CD4-positive, alpha-beta memory T cell (primary cell): ENCODE data around the gene TGFBR1. TPM values are rescaled to one million over a fixed set of nuclear protein-coding genes. Genes with fewer than 3 reads are reported as not detected.

ENCODE experiments used
- CTCF ChIA-PET: fragments of 350-600 bp; sonication (Branson Sonifier 250); formaldehyde crosslinking; loops from one replicate; lab custom pipeline; 2021; ENCODE audit warnings: inconsistent platforms; ENCODE audit not compliant: partially characterized antibody; lab: Charles Lee
- POLR2A ChIA-PET: fragments of 350-600 bp; sonication (Branson Sonifier 250); formaldehyde crosslinking; loops from one replicate; lab custom pipeline; 2021; ENCODE audit not compliant: partially characterized antibody; lab: Charles Lee
- DNase-seq, 5 donors: peaks; one replicate each; pipeline versions ENCODE4 v3.0.0 to v3.0.0-alpha.2; 2020 to 2022; ENCODE audit warnings: mixed read lengths in 1 of 5
- H3K27ac ChIP-seq: one replicate; pipeline ENCODE4 v1.7.0; 2013; ENCODE audit warnings: low read depth, low read length
- H3K27me3 ChIP-seq: 2 replicates; pipeline ENCODE4 v1.7.0; 2013; ENCODE audit warnings: mild to moderate bottlenecking, low read length, moderate library complexity; ENCODE audit not compliant: insufficient read depth
- H3K36me3 ChIP-seq: 2 replicates; pipeline ENCODE4 v1.7.0; 2013; ENCODE audit warnings: mild to moderate bottlenecking, low read length, moderate library complexity; ENCODE audit not compliant: insufficient read depth
- H3K4me1 ChIP-seq: 2 replicates; pipeline ENCODE4 v1.7.0; 2013; ENCODE audit warnings: mild to moderate bottlenecking, low read length, moderate library complexity; ENCODE audit not compliant: insufficient read depth
- H3K4me3 ChIP-seq, 2 donors: one replicate each; pipeline ENCODE4 v1.7.0; 2013; ENCODE audit warnings: low read length in 2 of 2, mild to moderate bottlenecking in 1 of 2
- H3K9me3 ChIP-seq, 2 donors: one replicate each; pipeline ENCODE4 v1.7.0; 2013; ENCODE audit warnings: low read length in 2 of 2, control low read depth in 1 of 2; ENCODE audit not compliant: control insufficient read depth in 1 of 2
- H3K27ac Mint-ChIP-seq, 7 donors: one replicate each; pipeline ENCODE4 v1.8.0; 2020 to 2021; ENCODE audit warnings: mixed read lengths in 7 of 7, mild to moderate bottlenecking in 6 of 7, inconsistent platforms in 3 of 7, moderate library complexity in 3 of 7
- H3K27me3 Mint-ChIP-seq, 2 donors: one replicate each; pipeline ENCODE4 v1.8.0; 2020 to 2021; ENCODE audit warnings: mixed read lengths in 2 of 2
- H3K36me3 Mint-ChIP-seq, 2 donors: one replicate each; pipeline ENCODE4 v1.8.0; 2020 to 2021; ENCODE audit warnings: mixed read lengths in 2 of 2, inconsistent platforms in 1 of 2, mild to moderate bottlenecking in 1 of 2
- H3K4me1 Mint-ChIP-seq, 4 donors: one replicate each; pipeline ENCODE4 v1.8.0; 2020 to 2021; ENCODE audit warnings: mixed read lengths in 4 of 4, mild to moderate bottlenecking in 1 of 4
- H3K4me3 Mint-ChIP-seq, 8 donors: one replicate each; pipeline ENCODE4 v1.8.0; 2020 to 2021; ENCODE audit warnings: mixed read lengths in 8 of 8, mild to moderate bottlenecking in 7 of 8, moderate library complexity in 6 of 8, inconsistent platforms in 3 of 8
- H3K9me3 Mint-ChIP-seq, 8 donors: one replicate each; pipeline ENCODE4 v1.8.0; 2020 to 2021; ENCODE audit warnings: mixed read lengths in 8 of 8, mild to moderate bottlenecking in 5 of 8, inconsistent platforms in 3 of 8, moderate library complexity in 1 of 8
- intact Hi-C: fragments of 100-400 bp; cut with micrococcal nuclease; formaldehyde crosslinking; loops from one replicate; pipeline ENCODE4 v1.15.1; 2023
- polyA plus RNA-seq, 2 donors: library from polyadenylated mRNA; unstranded; fragments of 300-500 nt; fragmentation: Illumina TruSeq; gene quantifications; one replicate each; pipeline ENCODE4 v1.2.3, GENCODE V29; 2021
- total RNA-seq, 2 experiments: library from RNA; stranded (reverse); gene quantifications; one replicate each; pipeline ENCODE4 v1.2.3, GENCODE V29; 2021

Gene TGFBR1
- total and polyA plus RNA-seq, 4 experiments from 2014 or later = 19.1 to 27.4 (median 23.9) TPM

DNA sequence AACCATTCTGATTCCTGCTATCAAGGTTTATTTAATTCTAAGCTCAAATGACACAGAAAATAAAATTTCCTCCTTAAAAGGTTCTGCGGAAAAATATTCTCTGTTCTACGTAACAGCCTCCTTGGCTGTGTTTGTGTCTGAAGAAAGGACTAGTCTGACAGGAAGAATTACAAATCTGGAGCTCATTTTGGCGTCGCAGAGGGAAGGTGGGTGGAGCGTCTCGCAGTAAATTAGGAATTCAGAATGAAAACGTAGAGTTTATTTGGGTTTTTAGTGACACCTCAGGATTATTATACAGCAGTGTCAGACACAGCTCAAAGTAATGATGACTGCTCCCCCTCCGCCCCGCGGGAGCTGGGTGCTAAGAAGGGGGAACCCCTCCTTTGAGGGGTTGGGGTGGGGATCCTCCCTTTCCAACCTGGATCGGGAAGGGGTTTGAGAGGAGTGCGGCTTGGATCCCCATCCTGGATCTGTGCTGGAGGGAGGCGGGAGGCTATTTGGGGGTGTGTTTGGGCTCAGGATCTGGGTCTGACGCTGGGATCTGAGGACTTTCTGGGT lies 933 bp upstream of the TGFBR1 start:
- Mint-ChIP-seq H3K27ac (peak overlapping the region; percentile 87 to 95 (median 92)), H3K4me3 (peak overlapping the region; percentile 82 to 96 (median 88)), H3K36me3 (peaks cover 0 to 8% of the 10 kb centered on the region in 2 donors), H3K9me3 (peaks cover 0 to 9% (median under 1%) of the 10 kb centered on the region in 8 donors), H3K27me3 (no peaks in the 10 kb centered on the region), H3K4me1 (peaks cover 45 to 65% (median 57%) of the 10 kb centered on the region in 4 donors)
- no peak for DNase-seq
- Histone ChIP-seq H3K36me3 (no peaks in the 10 kb centered on the region), H3K4me1 (peaks cover 55% of the 10 kb centered on the region), H3K27me3 (no peaks in the 10 kb centered on the region), H3K9me3 (no peaks in the 10 kb centered on the region), H3K4me3 (peak overlapping the region; percentile 40 to 62), H3K27ac (peak overlapping the region; percentile 45)
- POLR2A ChIA-PET = interaction anchor here (0.7 to 7.9 kb wide), 20 partner anchors 10 to 104 kb away, joined by 3 to 82 read pairs (median 6); no protein-coding TSS in a partner anchor
- intact Hi-C loops = loop anchor here (1.0 to 5.0 kb wide), 6 partner anchors 9 to 119 kb away; partner anchors contain the start of gene SEC61B
- CTCF ChIA-PET = interaction anchor here (0.6 to 4.8 kb wide), 17 partner anchors 9 to 297 kb away, joined by 3 to 71 read pairs (median 5); no protein-coding TSS in a partner anchor

- DNase-seq = peak; percentile 22 to 48 (median 34)
- H3K9me3 Mint-ChIP-seq = peaks cover 0 to 3% (median 0%) of the 10 kb centered on the region in 8 donors
- CTCF ChIA-PET = interaction anchor here (0.8 to 4.8 kb wide), 15 partner anchors 8 to 106 kb away, joined by 3 to 71 read pairs (median 4); no protein-coding TSS in a partner anchor
- H3K4me3 Mint-ChIP-seq = peak overlapping the region; percentile 81 to 91 (median 88)
- peak overlapping the region; percentile 76 to 93 (median 86) for H3K27ac Mint-ChIP-seq
- H3K27me3 Mint-ChIP-seq = no peaks in the 10 kb centered on the region
- Histone ChIP-seq H3K36me3 (no peaks in the 10 kb centered on the region), H3K4me3 (peak overlapping the region; percentile 39 to 62), H3K27me3 (no peaks in the 10 kb centered on the region), H3K9me3 (no peaks in the 10 kb centered on the region), H3K27ac (peak overlapping the region; percentile 70), H3K4me1 (peaks cover 60% of the 10 kb centered on the region)
- intact Hi-C loops = loop anchor here (1.0 to 2.0 kb wide), 3 partner anchors 29 to 117 kb away; partner anchors contain the start of gene SEC61B
- POLR2A ChIA-PET = interaction anchor here (0.7 to 7.9 kb wide), 20 partner anchors 8 to 99 kb away, joined by 3 to 82 read pairs (median 6); no protein-coding TSS in a partner anchor
- H3K36me3 Mint-ChIP-seq = peaks cover 0 to 8% of the 10 kb centered on the region in 2 donors
- H3K4me1 Mint-ChIP-seq = peaks cover 48 to 65% (median 60%) of the 10 kb centered on the region in 4 donors
Observed at GRCh38 chr9:99105152-99106043, 485 bp downstream of the TGFBR1 start.

GRCh38 chr9:99106044-99106375 lies 1.1 kb downstream of the TGFBR1 start:
- no peak for DNase-seq
- H3K4me3 Mint-ChIP-seq = peak overlapping the region; percentile 81 to 91 (median 88)
- Histone ChIP-seq H3K27me3 (no peaks in the 10 kb centered on the region), H3K9me3 (no peaks in the 10 kb centered on the region), H3K4me3 (peak overlapping the region; percentile 39 to 57), H3K36me3 (no peaks in the 10 kb centered on the region), H3K27ac (peak overlapping the region; percentile 70), H3K4me1 (peaks cover 67% of the 10 kb centered on the region)
- peaks cover 50 to 71% (median 62%) of the 10 kb centered on the region in 4 donors for H3K4me1 Mint-ChIP-seq
- H3K9me3 Mint-ChIP-seq = no peaks in the 10 kb centered on the region
- intact Hi-C loops = no loop called here
- no peaks in the 10 kb centered on the region for H3K27me3 Mint-ChIP-seq
- H3K27ac Mint-ChIP-seq = peak overlapping the region; percentile 33 to 93 (median 81)
- H3K36me3 Mint-ChIP-seq = peaks cover 0 to 8% of the 10 kb centered on the region in 2 donors
- POLR2A ChIA-PET = interaction anchor here (1.0 to 7.9 kb wide), 7 partner anchors 8 to 47 kb away, joined by 3 to 82 read pairs (median 15); no protein-coding TSS in a partner anchor
- CTCF ChIA-PET = interaction anchor here (0.8 to 4.3 kb wide), 9 partner anchors 13 to 105 kb away, joined by 3 to 26 read pairs (median 4); no protein-coding TSS in a partner anchor

DNA sequence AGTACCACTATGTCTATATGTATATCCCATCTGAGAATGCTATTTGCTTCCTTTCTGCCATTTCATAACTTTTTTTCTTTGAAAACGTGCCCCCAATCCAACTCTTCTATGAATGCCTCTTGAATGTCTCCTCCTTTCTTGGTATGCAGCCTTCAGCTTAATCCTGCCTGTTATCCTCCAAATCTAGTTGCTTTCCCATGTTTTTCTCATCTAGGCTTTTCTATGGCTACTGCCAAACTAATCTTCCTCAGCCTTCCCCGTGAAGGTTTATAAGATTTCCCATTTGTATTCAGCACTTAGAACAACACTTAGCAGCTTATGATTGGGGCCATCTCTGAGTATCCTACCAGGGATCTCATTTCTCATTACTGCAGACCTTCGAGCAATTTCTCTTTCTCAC lies 2.5 kb downstream of the TGFBR1 start:
- no peaks in the 10 kb centered on the region for H3K36me3 ChIP-seq
- intact Hi-C loops = no loop called here
- no peak for DNase-seq
- peaks cover 76% of the 10 kb centered on the region for H3K4me1 ChIP-seq
- H3K27ac ChIP-seq = no peak overlapping the region
- peak overlapping the region; percentile 16 to 20 for H3K4me3 ChIP-seq
- peaks cover 59 to 81% (median 73%) of the 10 kb centered on the region in 4 donors for H3K4me1 Mint-ChIP-seq
- H3K27me3 ChIP-seq = no peaks in the 10 kb centered on the region
- ChIA-PET CTCF (no interaction called here), POLR2A (interaction anchor here (1.0 to 7.9 kb wide), 5 partner anchors 9 to 49 kb away, joined by 4 to 82 read pairs (median 7); no protein-coding TSS in a partner anchor)
- peak overlapping the region; percentile 33 to 91 (median 88) for H3K4me3 Mint-ChIP-seq
- H3K9me3 ChIP-seq = no peaks in the 10 kb centered on the region
- peaks cover 0 to 8% of the 10 kb centered on the region in 2 donors for H3K36me3 Mint-ChIP-seq
- H3K9me3 Mint-ChIP-seq = no peaks in the 10 kb centered on the region
- no peaks in the 10 kb centered on the region for H3K27me3 Mint-ChIP-seq
- peak overlapping the region in 6 of 7 donors; percentile 8 to 79 (median 34) for H3K27ac Mint-ChIP-seq

- Mint-ChIP-seq H3K4me1 (peaks cover 66 to 85% (median 79%) of the 10 kb centered on the region in 4 donors), H3K27ac (peak overlapping the region in 6 of 7 donors; percentile 11 to 79 (median 38)), H3K27me3 (no peaks in the 10 kb centered on the region), H3K9me3 (no peaks in the 10 kb centered on the region), H3K36me3 (peaks cover 0 to 8% of the 10 kb centered on the region in 2 donors), H3K4me3 (peak overlapping the region in 7 of 8 donors; percentile 25 to 91 (median 87))
- no peaks in the 10 kb centered on the region for H3K36me3 ChIP-seq
- ChIA-PET POLR2A (interaction anchor here (2.9 to 7.9 kb wide), 3 partner anchors 12 to 49 kb away, joined by 7 to 82 read pairs (median 45); no protein-coding TSS in a partner anchor), CTCF (interaction anchor here (0.9 kb wide), 1 partner anchor 107 kb away, joined by 3 read pairs; no protein-coding TSS in a partner anchor)
- no peak for DNase-seq
- intact Hi-C loops = no loop called here
- H3K27me3 ChIP-seq = no peaks in the 10 kb centered on the region
- peaks cover 84% of the 10 kb centered on the region for H3K4me1 ChIP-seq
- H3K9me3 ChIP-seq = no peaks in the 10 kb centered on the region
- no peak overlapping the region for H3K27ac ChIP-seq
- H3K4me3 ChIP-seq = peak overlapping the region in 1 of 2 donors; percentile 16
Observed at GRCh38 chr9:99108131-99108530, 3.2 kb downstream of the TGFBR1 start.

DNA sequence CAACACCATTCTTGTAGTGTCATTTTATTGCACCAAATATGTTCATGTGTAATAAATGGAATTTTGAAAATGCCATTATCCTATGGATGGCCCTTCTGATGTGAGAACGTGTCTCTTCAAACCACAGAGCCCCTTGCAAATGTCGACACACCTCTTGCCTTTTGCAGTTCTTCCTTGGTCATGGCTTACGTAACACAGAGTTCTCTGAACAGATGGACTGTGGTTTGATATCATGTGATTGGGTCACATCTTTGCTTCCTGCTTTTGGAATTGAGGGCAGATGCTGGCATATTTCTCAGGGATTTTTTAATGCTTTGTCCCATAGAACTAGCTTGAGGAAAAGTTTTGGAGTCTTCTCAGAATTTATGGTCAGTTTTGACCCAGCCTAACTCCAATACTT lies 4.6 kb downstream of the TGFBR1 start:
- Mint-ChIP-seq H3K36me3 (peaks cover 0 to 3% of the 10 kb centered on the region in 2 donors), H3K4me1 (peaks cover 72 to 85% (median 80%) of the 10 kb centered on the region in 4 donors), H3K27me3 (no peaks in the 10 kb centered on the region), H3K4me3 (peak overlapping the region in 4 of 8 donors; percentile 23 to 87 (median 53)), H3K27ac (peak overlapping the region in 5 of 7 donors; percentile 33 to 89 (median 69)), H3K9me3 (no peaks in the 10 kb centered on the region)
- peak overlapping the region; percentile 3 for H3K27ac ChIP-seq
- POLR2A ChIA-PET = no interaction called here
- no peaks in the 10 kb centered on the region for H3K27me3 ChIP-seq
- H3K4me3 ChIP-seq = no peak overlapping the region
- H3K36me3 ChIP-seq = no peaks in the 10 kb centered on the region
- CTCF ChIA-PET = no interaction called here
- DNase-seq = no peak
- H3K9me3 ChIP-seq = no peaks in the 10 kb centered on the region
- H3K4me1 ChIP-seq = peaks cover 87% of the 10 kb centered on the region
- intact Hi-C loops = no loop called here
